Tibial nerve (tissue), 4 donors: ENCODE data around the gene WDR70. TPM values are rescaled to one million over a fixed set of nuclear protein-coding genes. Genes with fewer than 3 reads are reported as not detected.
"Not testable (repeated sequence)": the region's sequence is repeated elsewhere in the genome, so short reads cannot be mapped to it uniquely, and the experiment has no call there.

Experiments
- DNase-seq, 2 donors: peaks; one replicate each; pipeline ENCODE4 v3.0.0-alpha.2; 2019; ENCODE audit warnings: low spot score in 2 of 2
- H3K27ac ChIP-seq, 4 donors: fragments of 200-600 bp; sonication (generic) in 3 of 4; one replicate each; pipeline ENCODE4 v1.5.1; 2017 to 2019; ENCODE audit warnings: mild to moderate bottlenecking in 1 of 4
- H3K27me3 ChIP-seq, 2 donors: fragments of 200-600 bp; sonication (generic) in 1 of 2; one replicate each; pipeline versions ENCODE4 v1.5.1 to v1.6.0; 2017 to 2019
- H3K36me3 ChIP-seq, 3 donors: fragments of 200-600 bp; sonication (generic); one replicate each; pipeline ENCODE4 v1.5.1; 2018 to 2019
- H3K4me1 ChIP-seq, 4 donors: fragments of 200-600 bp; sonication (generic) in 3 of 4; one replicate each; pipeline ENCODE4 v1.5.1; 2017 to 2019
- H3K4me3 ChIP-seq, 4 donors: fragments of 200-600 bp; sonication (generic) in 3 of 4; one replicate each; pipeline ENCODE4 v1.5.1; 2017 to 2019; ENCODE audit warnings: mild to moderate bottlenecking in 1 of 4, moderate library complexity in 1 of 4
- H3K9me3 ChIP-seq, 4 donors: fragments of 200-600 bp; sonication (generic) in 3 of 4; one replicate each; pipeline ENCODE4 v1.5.1; 2017 to 2019
- EP300 ChIP-seq, 2 donors: sonication (generic); formaldehyde crosslinking; IDR thresholded peaks; one replicate each; pipeline ENCODE4 v1.6.1; 2017; ENCODE audit warnings: antibody characterized with exemption in 2 of 2, mild to moderate bottlenecking in 1 of 2
- POLR2A ChIP-seq, 2 donors: fragments of 450-650 bp; IDR thresholded peaks; one replicate each; pipeline ENCODE4 v1.6.1; 2017; ENCODE audit warnings: antibody characterized with exemption in 2 of 2, mild to moderate bottlenecking in 2 of 2, moderate library complexity in 2 of 2
- WGBS, 2 donors: methylation state at CpG; one replicate each; pipeline ENCODE4 v1.1.5; 2018; 5-methylcytosine and 5-hydroxymethylcytosine counted together
- total RNA-seq, 4 donors: library from RNA; depleted of rRNA; stranded (reverse); fragments of >200 nt; gene quantifications; one replicate each; pipeline ENCODE4 v1.1.0, GENCODE V29; 2016
- TF ChIP-seq, protein P1 (sequence below), 5 experiments: fragments of 200-600 bp in 3 of 5; fragments of 450-650 bp in 2 of 5; sonication (generic) in 3 of 5; IDR thresholded peaks; one replicate each; pipeline ENCODE4 v1.5.1; 2016 to 2019; ENCODE audit warnings: antibody characterized with exemption in 5 of 5, mild to moderate bottlenecking in 3 of 5, moderate library complexity in 2 of 5

The WDR70 gene
- total RNA-seq, 4 donors from 2014 or later = 35.1 to 68.6 (median 47.4) TPM

DNA sequence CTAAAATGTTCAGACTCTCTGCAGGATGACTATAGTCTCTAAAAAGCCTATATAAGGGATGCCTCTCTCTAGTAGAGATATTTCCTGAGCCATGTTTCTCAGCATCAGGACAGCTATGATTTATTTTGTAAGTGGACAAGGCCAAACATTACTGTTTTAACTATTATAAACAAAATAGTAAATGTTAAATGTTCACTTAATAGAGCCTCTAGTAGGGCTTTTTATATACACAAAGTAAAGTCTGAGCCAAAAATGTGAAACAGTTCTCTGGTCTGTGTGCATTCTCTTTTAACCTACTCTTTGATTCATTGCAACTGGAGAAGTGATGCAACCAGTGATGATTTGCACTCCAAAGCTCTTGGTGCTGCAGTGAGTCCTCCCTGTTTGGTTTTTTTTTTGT is 240.2 kb downstream of the WDR70 start:
- peaks cover 0 to 5% (median 0%) of the 10 kb centered on the region in 4 donors for H3K9me3 ChIP-seq
- H3K36me3 ChIP-seq = peaks cover 0 to 20% (median 0%) of the 10 kb centered on the region in 3 donors
- no peak overlapping the region for H3K4me3 ChIP-seq
- no peak for TF ChIP-seq EP300 (IDR thresholded peaks at IDR 0.05)
- TF ChIP-seq POLR2A (IDR thresholded peaks at IDR 0.05) = no peak
- TF ChIP-seq, protein P1, sequence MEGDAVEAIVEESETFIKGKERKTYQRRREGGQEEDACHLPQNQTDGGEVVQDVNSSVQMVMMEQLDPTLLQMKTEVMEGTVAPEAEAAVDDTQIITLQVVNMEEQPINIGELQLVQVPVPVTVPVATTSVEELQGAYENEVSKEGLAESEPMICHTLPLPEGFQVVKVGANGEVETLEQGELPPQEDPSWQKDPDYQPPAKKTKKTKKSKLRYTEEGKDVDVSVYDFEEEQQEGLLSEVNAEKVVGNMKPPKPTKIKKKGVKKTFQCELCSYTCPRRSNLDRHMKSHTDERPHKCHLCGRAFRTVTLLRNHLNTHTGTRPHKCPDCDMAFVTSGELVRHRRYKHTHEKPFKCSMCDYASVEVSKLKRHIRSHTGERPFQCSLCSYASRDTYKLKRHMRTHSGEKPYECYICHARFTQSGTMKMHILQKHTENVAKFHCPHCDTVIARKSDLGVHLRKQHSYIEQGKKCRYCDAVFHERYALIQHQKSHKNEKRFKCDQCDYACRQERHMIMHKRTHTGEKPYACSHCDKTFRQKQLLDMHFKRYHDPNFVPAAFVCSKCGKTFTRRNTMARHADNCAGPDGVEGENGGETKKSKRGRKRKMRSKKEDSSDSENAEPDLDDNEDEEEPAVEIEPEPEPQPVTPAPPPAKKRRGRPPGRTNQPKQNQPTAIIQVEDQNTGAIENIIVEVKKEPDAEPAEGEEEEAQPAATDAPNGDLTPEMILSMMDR (IDR thresholded peaks at IDR 0.05) = no peak
- H3K27ac ChIP-seq = no peak overlapping the region
- H3K4me1 ChIP-seq = no peaks in the 10 kb centered on the region
- H3K27me3 ChIP-seq = no peaks in the 10 kb centered on the region
- DNase-seq = no peak

DNA sequence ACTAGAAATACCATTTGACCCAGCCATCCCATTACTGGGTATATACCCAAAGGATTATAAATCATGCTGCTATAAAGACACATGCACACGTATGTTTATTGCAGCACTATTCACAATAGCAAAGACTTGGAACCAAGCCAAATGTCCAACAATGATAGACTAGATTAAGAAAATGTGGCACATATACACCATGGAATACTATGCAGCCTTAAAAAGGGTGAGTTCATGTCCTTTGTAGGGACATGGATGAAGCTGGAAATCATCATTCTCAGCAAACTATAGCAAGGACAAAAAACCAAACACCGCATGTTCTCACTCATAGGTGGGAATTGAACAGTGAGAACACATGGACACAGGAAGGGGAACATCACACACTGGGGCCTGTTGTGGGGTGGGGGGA is 243.2 kb downstream of the WDR70 start:
- not testable (repeated sequence) for H3K4me3 ChIP-seq, H3K27me3 ChIP-seq, H3K27ac ChIP-seq, DNase-seq, H3K4me1 ChIP-seq, H3K9me3 ChIP-seq
- WGBS, 2 donors = 84 to 91% methylated on average over 1 to 2 of the region's 2 CpGs
- peaks cover 0 to 41% (median 0%) of the 10 kb centered on the region in 3 donors for H3K36me3 ChIP-seq

DNA sequence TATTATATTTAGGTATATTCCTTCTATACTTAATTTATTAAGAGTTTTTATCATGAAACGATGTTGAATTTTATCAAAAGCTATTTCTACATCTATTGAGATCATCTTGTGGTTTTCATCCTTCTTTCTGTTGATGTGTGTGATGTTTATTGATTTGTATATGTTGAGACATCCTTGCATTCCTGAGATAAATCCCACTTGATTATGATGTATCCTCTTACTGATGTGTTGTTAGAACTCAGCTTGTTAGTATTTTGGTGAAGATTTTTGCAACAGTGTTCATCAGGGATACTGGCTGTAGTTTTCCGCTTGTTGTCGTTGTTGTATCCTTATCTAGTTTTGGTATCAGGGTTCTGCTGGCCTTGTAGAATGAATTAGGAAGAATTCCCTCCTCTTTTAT is 247.1 kb downstream of the WDR70 start:
- Histone ChIP-seq H3K27me3 (no peaks in the 10 kb centered on the region), H3K36me3 (peaks cover 0 to 49% (median 0%) of the 10 kb centered on the region in 3 donors), H3K9me3 (peaks cover 0 to 27% (median 10%) of the 10 kb centered on the region in 4 donors), H3K27ac (no peak overlapping the region), H3K4me3 (no peak overlapping the region), H3K4me1 (no peaks in the 10 kb centered on the region)
- 97% methylated on average over 3 of the region's 3 CpGs for WGBS, 2 donors
- DNase-seq = no peak
- no peak for TF ChIP-seq EP300 (IDR thresholded peaks at IDR 0.05)
- TF ChIP-seq, protein P1 (IDR thresholded peaks at IDR 0.05) = no peak
- TF ChIP-seq POLR2A (IDR thresholded peaks at IDR 0.05) = no peak

DNA sequence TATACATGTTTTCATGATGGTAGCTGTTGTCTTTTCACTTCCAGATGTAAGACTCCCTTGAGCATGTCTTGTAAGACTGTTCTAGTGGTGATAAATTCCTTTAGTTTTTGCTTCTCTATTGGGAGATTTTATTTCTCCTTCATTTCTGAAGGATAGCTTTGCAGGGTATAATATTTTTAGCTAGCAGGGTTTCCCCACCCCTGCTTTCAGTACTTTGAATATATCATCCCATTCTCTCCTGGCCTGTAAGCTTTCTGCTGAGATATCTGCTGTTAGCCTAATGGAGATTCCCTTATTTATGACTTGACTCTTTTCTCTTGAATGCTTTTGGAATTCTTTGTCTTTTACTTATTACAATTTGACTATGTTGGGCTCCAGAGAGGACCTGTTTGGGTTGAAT is 249.8 kb downstream of the WDR70 start:
- no peak for DNase-seq
- Histone ChIP-seq H3K4me1 (no peaks in the 10 kb centered on the region), H3K27ac (no peak overlapping the region), H3K27me3 (no peaks in the 10 kb centered on the region), H3K9me3 (peaks cover 0 to 27% (median 10%) of the 10 kb centered on the region in 4 donors), H3K4me3 (no peak overlapping the region), H3K36me3 (peaks cover 0 to 43% (median 0%) of the 10 kb centered on the region in 3 donors)
- no peak for TF ChIP-seq EP300 (IDR thresholded peaks at IDR 0.05)
- TF ChIP-seq POLR2A (IDR thresholded peaks at IDR 0.05) = no peak
- TF ChIP-seq, protein P1 (IDR thresholded peaks at IDR 0.05) = no peak

DNA sequence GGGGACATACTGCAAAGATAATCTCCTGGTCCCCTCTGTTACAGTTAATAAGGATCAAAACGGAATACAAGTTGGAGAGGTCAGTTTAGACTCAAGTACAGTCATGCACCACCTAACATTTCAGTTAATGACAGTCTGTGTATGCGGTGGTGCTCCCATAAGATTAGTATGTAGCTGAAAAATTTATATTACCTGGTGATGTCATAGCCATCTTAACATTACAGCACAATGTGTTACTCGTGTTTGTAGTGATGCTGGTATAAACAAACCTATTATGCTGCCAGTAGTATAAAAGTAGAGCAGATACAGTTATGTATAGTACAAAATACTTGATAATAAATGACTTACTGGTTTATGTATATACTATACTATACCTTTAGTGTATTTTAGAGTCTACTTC is 252.8 kb downstream of the WDR70 start:
- DNase-seq = no peak
- Histone ChIP-seq H3K27ac (no peak overlapping the region), H3K36me3 (peaks cover 0 to 21% (median 0%) of the 10 kb centered on the region in 3 donors), H3K27me3 (no peaks in the 10 kb centered on the region), H3K9me3 (peaks cover 0 to 26% (median 10%) of the 10 kb centered on the region in 4 donors), H3K4me1 (no peaks in the 10 kb centered on the region), H3K4me3 (no peak overlapping the region)
- 80 to 92% methylated on average over 3 of the region's 3 CpGs for WGBS, 2 donors
- TF ChIP-seq, protein P1 (IDR thresholded peaks at IDR 0.05) = no peak
- TF ChIP-seq EP300 (IDR thresholded peaks at IDR 0.05) (no peak), POLR2A (IDR thresholded peaks at IDR 0.05) (no peak)
